Right renal cortex interstitium (tissue), 3 donors: Measurements from ENCODE around the gene NDUFA3. TPM values are rescaled to one million over a fixed set of nuclear protein-coding genes. Genes with fewer than 3 reads are reported as not detected.
"Not testable (repeated sequence)": the region's sequence is repeated elsewhere in the genome, so short reads cannot be mapped to it uniquely, and the experiment has no call there.

Experiments used
- DNase-seq, 3 donors: peaks; one replicate each; pipeline ENCODE4 v3.0.0-alpha.2; 2013; ENCODE audit warnings: low read depth in 3 of 3, low spot score in 2 of 3
- polyA plus RNA-seq, 3 donors: library from polyadenylated mRNA; unstranded; fragments of 120-200 nt; gene quantifications; one replicate each; pipeline ENCODE4 v1.2.1, GENCODE V29; 2013; ENCODE audit not compliant: insufficient read length in 3 of 3

NDUFA3 gene
- polyA plus RNA-seq, result 100 to 1,000 TPM in 1 of 3 donors, 10 to 100 TPM in 2; 87.3 to 113 (median 96.6) TPM

DNA sequence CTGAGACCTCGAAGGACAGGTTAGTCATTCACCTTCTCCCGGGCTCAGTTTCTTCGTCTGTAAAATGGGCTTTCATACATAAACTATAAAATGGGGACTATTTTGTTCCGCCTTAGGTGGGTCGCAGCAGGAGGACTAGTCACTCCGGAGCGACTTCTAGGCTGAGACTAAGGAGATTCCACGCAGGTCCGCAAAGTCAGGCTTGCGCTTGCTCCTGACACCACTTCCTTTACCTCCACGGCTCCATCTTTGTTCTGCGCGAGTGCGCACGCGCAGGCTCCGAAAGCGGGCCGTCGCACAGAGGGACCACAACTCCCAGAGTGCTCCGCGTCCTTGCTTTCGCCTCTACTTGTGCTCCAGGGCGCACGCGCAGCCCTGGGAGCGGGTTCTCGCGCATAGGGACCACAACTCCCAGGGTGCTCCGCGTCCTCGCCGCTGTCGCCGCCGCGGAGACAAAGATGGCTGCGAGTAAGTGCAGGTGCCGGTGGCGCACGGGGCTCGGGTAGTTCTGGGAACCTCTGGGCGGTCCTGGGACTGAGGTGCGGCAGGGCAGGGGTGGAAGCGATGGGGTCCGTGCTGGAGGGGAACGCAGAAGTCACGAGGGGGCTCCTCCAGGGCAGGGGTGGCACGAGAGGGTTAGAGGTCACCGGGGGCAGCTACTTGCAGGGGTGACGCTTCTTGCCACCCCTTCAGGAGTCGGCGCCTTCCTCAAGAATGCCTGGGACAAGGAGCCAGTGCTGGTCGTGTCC is at the start of gene NDUFA3:
Gene NDUFA3 (plus strand): TSS at position 435 of the 749 bp plus-strand sequence. CDS start 24 bp downstream, at position 459.
- peak; percentile 94 to 98 (median 95) for DNase-seq

DNA sequence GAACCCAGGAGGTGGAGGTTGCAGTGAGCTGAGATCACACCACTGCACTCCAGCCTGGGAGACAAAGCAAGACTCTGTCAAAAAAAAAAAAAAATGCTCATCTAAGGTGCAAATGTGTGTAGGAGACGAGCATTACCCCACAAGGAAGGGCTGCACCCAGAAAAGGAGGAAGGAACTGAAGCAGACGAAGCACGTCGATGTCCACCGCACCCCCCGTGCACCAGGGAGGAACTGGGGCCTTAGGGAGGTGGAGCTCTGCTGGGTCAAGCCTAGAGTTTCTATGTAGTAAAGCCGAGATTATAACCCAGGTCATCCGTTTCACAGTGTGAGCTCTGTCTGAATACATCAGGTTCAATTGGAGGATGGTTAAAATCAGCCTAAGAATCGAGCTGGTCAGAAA is 40.0 kb upstream of the NDUFA3 start:
- DNase-seq, result no peak

DNA sequence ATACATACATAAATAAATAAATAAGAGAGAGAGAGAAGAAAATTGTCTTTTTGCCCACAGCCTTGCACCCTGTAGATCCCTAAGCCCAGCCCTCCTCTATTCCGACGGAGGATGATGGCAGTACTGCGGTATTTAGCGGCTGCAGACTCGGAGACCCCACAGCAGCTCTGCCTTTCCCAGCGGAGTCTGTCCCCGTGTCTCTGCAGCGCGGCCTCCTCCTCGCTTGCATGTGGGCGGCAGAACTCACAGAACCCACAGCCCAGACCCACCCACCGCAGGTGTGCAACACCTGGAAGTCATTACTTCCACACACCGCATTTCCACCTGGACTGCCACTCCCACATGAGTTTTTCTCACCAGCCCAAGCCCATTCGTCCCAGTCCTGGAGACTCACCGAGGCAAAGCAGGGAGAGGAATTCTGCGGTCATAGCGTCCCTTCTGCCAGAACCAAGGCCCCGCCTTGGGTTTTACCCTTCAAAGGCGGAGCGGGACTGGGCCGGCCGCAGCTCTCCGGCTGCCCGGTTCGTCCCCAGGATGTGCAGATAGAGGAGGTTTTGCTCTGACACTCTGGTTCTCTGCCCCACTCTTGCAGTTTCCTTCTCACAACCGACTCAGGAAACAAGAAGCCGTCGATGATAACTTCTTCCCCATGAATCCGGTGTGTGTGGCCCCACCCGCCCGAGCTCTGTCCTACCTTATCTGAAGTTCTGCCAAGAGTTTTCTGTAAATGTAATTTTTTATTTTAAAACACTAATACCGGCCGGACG is 39.1 kb upstream of the NDUFA3 start, which contains the start of gene VSTM1:
Gene VSTM1 (minus strand): TSS at position 548 of the 767 bp plus-strand sequence. CDS start 120 bp downstream, at position 428.
- no peak for DNase-seq

DNA sequence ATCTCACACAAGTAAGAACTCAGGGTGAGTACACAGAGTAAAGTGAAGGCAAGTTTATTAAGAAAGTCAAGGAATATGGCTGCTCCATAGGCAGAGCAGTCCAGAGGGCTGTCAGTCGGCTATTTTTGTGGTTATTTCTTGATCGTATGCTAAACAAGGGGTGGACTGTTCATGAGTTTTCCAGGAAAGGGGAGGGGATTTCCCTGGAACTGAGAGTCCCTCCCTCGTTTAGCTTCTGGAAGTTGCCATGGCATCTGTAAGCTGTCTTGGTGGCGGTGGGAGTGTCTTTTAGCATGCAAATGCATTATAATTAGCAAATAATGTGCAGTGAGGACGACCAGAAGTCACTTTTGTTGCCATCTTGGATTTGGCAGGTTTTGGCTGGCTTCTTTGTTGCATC is 33.2 kb upstream of the NDUFA3 start:
- no peak for DNase-seq

DNA sequence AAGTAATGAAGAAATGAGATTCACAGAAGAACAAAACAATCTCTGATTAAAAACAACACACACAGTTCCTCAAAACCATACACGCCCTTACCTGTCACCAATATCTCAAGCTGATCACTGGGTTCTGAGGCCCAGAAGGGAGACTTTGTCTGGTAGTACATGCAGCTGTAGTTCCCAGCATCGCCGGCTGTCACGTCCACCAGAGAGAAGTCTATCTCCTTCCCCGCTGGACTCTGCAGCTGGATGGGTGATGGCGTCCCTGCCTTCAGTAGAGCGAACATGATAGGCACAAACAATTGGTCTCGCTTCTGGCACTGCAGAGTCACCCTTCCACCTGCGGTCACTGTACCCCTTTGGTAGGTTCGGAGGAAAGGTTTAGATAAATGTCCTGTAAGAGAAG is 28.8 kb upstream of the NDUFA3 start:
- DNase-seq, result no peak

DNA sequence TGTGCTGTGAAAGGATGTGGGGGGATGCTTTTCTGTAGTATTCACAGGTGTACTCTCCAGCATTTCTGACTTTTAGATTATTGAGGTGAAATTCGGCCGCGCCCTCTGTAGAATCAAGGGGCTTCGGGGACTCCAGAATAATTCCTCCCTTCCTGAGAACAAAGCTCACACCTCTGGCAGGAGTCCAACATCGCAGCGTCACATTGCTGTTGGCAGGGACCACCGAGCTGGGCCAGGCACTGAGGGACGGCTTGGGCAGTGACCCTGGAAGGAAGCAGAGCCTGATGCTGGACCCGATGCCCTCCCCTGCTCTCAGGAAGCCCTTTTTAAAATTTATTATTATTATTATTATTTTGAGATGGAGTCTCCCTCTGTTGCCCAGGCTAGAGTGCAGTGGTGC is 27.8 kb upstream of the NDUFA3 start:
- DNase-seq, result no peak

DNA sequence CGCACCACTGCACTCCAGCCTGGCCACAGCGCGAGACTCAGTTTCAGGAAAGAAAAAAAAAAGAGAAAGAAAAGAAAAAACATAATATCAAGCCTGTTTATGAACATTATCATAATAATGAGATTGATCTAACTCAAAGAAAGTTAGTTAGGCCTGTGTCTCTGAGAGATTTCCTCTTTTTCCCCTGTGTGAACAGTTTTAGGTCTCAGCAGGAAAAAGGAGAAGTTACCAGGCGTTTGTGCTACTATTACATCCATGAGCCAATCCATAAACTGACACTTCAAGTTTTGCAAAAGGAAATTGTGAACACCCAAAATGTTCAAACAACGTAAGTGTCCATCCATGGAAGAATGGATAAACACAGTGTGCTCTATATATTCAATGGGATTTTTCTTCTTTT is 25.3 kb upstream of the NDUFA3 start:
- DNase-seq, result no peak

DNA sequence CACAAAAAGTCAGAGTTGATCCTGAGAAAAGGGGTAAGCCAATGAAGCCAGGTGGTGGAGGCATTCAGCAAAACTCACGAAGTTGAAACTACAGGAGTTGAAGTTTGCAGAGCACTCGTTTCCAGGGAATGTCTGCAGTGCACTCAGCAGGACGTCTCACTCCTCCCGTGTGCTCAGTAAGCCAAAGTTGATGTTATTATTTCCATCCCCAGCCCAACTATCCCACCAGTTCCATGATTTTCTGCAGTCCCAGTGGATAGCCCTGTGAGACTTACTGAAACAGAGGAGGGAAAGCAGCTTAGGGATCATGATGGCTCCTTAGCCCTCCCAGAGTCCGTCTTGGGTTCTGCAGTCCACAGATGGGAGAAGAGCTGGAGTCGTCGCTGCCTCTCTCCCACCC is 21.6 kb upstream of the NDUFA3 start, which contains the start of gene TARM1:
Gene TARM1 (minus strand): TSS at position 334 of the 400 bp plus-strand sequence. CDS start 25 bp downstream, at position 309.
- DNase-seq, result no peak

DNA sequence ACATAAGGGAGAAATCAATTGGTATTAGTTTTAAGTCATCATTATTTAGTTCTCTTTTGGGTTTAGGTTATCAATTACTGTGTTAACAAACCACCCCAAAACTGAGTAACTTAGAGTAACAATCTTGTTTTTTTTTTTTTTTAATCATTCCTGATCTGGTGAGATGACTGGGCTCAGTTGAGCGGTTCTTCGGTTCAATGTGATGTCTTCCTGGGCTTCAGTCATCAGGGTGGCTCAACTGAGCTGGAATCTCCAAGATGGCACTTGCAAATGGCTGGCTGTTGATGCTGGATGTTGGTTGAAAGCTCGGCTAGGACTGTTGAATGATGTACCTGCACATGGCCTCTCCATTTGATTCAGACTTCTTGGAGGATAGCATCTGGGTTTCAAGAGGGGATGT is 18.2 kb upstream of the NDUFA3 start:
- no peak for DNase-seq

DNA sequence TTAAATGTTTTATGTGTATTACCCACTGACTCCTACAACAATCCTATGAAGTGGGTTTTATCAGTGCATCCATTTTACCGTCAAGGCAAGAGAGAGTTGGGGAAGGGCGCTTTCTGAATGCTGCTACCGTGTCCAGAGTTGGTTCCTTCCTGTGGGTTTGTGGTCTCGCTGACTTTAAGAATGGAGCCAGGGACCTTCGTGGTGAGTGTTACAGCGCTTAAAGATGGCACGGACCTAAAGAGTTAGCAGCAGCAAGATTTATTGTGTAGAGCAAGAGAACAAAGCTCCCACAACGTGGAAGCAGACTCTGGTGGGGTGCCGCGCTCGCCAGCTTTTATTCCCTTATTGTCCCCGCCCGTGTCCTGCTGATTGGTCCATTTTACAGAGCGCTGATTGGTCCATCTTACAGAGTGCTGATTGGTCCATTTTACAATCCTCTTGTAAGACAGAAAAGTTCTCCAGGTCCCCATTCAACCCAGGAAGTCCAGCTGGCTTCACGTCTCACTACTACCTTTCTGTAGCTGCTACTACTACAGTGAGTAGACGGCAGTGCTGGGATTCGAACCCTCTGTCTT is 8.1 kb upstream of the NDUFA3 start:
- DNase-seq, result no peak

DNA sequence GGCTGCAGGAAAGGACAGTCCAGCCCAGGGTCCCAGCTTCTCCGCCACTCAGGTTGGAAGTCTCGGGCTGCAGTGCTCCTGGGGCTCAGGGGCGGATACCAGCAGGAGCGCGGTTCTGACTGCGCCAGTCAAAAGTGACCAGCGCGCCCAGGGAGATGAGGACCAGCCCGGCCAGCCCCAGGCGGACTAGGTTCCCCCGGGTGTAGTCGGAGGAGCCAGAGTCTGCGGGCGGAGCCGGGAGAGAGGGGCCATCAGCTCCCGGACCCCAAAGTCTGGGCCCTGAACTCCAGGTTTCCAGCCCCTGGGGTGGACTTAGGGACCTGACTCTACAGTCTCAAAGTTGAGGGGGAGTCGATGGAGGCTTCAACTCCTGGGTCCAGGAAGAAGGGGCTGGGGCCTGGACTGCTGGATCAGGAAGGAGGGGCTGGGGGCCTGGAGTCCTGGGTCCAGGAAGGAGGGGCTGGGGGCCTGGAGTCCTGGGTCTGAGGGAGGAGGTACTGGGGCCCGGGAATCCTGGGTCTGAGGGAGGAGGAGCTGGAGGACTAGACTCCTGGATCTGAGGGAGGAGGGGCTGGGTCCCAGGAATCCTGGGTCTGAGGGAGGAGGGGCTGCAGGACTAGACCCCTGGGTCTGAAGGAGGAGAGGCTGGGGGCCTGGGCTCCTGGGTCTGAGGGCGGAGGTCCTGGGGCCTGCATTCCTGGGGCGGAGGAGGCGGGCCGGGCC is 7.4 kb upstream of the NDUFA3 start:
- DNase-seq, result no peak

DNA sequence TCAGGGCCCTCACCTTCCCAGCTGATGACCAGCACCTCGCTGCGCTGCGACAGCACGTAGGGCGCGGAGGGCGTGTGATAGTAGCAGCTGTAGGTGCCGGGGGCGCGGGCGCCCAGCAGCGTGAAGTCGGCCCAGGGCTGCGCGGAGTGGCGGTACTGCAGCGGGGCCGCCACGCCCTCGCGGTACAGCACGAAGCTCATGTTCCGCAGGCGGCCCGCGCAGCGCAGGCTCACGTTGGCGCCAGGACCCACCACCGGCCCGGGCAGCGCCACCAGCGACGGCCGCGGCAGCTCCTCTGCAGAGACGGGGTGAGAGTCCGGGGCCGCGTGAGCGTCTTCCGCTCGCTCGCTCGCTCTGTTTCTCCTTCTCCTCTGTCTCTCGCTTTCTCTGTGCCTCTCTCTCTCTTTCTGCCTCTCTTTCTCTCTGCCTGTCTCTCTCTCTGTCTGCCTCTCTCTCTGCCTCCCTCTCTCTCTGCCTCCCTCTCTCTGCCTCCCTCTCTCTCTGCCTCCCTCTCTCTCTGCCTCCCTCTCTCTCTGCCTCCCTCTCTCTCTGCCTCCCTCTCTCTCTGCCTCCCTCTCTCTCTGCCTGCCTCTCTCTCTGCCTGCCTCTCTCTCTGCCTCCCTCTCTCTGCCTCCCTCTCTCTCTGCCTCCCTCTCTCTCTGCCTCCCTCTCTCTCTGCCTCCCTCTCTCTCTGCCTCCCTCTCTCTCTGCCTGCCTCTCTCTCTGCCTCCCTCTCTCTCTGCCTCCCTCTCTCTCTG is 6.6 kb upstream of the NDUFA3 start:
- DNase-seq, result not testable (repeated sequence)

DNA sequence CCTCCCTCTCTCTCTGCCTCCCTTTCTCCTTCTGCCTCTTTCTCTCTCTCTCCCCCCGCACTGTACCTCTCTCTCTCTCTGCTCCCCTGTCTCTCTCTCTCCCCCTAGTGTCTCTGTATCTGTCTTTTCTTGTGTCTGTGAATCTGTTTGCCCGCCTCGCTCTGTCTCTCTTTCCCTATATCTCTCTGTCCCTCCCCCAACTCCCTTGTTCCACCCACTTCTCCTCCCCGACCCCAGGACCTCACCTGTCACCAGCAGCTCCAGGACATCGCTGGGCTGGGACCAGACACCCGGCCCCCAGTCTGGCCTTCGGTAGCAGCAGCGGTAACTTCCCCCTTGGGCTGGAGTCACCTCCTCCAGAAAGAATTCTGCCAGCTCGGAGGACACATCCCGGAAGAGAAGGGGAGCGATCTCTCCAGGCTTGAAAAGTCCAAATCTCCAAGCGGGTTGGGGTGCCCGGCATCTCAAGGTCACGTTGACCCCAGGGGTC is 6.0 kb upstream of the NDUFA3 start:
- no peak for DNase-seq

DNA sequence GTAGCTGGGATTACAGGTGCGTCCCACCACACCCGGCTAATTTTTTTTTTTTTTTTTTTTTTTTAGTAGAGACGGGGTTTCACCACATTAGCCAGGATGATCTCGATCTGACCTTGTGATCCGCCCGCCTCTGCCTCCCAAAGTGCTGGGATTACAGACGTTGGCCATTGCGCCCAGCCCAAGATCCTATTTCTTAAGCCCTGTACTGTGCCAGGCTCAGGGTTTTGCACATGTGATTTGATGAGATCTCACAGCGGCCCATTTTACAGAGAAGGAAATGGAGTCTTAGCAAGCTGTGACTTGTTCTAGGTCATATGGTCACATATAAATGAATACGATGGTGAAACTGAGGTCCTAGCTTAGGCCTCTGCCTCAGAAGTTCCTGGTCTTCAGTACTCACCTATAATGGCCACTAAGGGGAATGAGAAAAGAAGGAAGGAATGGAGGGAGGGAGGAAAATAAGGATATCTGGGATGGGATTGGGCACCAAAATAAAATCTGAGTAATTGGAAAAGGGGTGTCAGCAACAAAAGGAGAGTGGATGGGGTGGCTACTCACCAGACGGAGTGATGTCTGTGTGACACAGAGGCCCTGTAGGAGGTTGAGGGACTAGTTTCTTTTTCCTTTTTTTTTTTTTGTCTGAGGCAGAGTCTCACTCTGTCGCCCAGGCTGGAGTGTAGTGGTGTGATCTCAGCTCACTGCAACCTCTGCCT is 3.3 kb upstream of the NDUFA3 start:
- no peak for DNase-seq

DNA sequence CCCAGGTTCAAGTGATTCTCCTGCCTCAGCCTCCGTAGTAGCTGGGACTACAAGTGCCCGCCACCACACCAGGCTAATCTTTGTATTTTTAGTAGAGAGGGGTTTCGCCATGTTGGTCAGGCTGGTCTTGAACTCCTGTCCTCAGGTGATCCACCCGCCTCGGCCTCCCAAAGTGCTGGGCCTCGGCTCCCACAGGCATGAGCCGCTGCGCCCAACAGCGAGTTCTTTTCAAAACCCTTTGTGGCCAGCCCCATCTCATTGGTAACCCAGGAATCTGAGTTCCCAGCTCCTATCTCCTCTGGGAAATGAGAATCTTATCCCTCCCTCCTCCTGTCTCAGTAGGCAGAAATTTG is 2.8 kb upstream of the NDUFA3 start:
- not testable (repeated sequence) for DNase-seq

DNA sequence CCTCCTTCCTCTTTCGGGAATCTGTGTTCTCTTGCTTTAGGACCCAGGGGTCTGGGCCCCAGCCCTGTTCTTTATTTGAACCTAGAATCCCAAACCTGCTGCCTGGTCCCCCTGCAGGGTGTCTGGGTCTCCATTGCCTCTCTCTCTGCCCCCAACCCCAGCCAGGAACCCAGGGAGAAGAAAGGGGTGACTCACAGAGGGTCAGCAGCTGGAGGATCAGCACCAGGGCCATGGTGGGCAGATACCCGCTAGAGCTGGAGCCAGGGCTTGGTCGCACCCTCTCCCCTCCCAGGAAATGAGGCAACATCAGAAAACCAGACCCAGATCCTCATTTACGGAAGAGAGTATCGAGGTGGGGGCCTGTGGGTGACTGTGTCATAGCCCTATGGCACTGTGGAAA is 2.1 kb upstream of the NDUFA3 start, which contains the start of gene OSCAR:
Gene OSCAR (minus strand): TSS at position 243 of the 400 bp plus-strand sequence. CDS start 11 bp downstream, at position 232.
- no peak for DNase-seq

DNA sequence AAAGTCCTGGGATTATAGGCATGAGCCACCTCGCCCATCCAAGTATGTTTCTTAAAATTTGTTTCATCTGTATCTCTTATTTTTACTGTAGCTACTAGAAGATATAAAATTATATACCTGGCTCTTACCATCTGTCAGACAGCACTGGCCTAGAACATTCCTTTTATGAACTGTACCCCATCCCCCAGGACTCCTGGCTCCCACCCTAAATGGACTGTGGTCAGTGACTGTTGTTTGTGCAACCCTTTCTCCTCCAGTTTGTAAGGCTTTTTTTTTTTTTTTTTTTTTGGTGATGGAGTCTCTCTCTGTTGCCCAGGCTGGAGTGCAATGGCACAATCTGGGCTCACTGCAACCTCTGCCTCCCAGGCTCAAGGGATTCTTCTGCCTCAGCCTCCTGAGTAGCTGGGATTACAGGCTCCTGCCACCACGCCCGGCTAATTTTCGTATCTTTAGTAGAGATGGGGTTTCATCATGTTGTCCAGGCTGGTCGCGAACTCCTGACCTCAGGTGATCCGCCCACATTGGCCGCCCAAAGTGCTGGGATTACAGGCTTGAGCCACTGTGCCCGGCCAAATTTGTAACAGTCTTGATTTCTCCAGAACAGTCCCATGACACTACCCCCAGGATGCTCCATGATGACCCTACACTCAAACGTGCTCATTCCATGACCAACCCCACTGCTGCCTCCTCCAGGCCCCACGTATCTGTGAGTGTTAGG is 2.5 kb downstream of the NDUFA3 start:
- no peak for DNase-seq

DNA sequence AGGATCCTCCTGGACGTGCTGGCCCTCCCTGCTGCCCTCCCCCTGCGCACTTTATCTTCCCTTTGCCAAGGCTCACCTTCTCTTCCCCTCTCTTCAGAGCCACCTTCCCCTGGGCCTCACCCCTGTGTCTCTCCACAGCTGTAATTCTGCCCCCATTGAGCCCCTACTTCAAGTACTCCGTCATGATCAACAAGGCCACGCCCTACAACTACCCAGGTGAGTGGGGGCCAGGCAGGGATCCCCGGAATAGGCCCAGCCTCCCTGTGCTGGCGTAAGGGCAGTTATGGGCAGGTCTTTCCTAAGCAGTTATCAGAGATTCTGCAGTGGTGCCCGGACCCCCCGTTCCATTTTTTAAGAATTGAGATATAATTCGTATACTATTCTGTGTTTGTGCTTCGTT is 3.1 kb downstream of the NDUFA3 start:
- DNase-seq, result no peak
